Fibroblast of lung (primary cell): Measurements from ENCODE around the gene MAGI2.
"Not testable (repeated sequence)": the region's sequence is repeated elsewhere in the genome, so short reads cannot be mapped to it uniquely, and the experiment has no call there.

ENCODE experiments used
- EZH2 ChIP-seq: IDR thresholded peaks from 2 replicates; pipeline ENCODE4 v1.5.1; 2012; ENCODE audit warnings: low read length, control low read depth, mild to moderate bottlenecking; ENCODE audit errors: missing control alignments
- TF ChIP-seq, protein P1 (sequence below), 2 donors: IDR thresholded peaks in 1 of 2; conservative IDR thresholded peaks in 1 of 2; 1 replicate in 1 of 2; 2 replicates in 1 of 2; pipeline ENCODE4 v1.5.1; 2011 to 2012; ENCODE audit warnings: low read length in 2 of 2, control low read depth in 1 of 2, inconsistent platforms in 1 of 2, low read depth in 1 of 2, mild to moderate bottlenecking in 1 of 2

DNA sequence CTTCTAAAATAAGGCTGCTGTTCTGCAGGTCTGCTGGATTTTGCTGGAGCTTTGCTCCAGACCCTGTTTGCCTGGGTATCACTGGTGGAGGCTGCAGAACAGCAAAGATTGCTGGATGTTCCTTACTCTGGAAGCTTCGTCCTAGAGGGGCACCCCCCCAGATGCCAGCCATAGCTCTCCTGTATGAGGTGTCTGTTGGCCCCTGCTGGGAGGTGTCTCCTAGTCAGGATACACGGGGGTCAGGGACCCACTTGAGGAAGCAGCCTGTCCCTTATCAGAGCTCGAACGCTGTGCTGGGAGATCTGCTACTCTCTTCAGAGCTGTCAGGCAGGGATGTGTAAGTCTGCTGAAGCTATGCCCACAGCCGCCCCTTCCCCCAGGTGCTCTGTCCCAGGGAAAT, 382.3 kb downstream of the MAGI2 start:
- TF ChIP-seq, protein P1, sequence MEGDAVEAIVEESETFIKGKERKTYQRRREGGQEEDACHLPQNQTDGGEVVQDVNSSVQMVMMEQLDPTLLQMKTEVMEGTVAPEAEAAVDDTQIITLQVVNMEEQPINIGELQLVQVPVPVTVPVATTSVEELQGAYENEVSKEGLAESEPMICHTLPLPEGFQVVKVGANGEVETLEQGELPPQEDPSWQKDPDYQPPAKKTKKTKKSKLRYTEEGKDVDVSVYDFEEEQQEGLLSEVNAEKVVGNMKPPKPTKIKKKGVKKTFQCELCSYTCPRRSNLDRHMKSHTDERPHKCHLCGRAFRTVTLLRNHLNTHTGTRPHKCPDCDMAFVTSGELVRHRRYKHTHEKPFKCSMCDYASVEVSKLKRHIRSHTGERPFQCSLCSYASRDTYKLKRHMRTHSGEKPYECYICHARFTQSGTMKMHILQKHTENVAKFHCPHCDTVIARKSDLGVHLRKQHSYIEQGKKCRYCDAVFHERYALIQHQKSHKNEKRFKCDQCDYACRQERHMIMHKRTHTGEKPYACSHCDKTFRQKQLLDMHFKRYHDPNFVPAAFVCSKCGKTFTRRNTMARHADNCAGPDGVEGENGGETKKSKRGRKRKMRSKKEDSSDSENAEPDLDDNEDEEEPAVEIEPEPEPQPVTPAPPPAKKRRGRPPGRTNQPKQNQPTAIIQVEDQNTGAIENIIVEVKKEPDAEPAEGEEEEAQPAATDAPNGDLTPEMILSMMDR (conservative IDR thresholded peaks at IDR 0.05 in 1 of 2, IDR thresholded peaks at IDR 0.05 in 1 of 2; ENCODE audit: low read depth in 1 of 2, low read length in 2 of 2), result not testable (repeated sequence)
- not testable (repeated sequence) for TF ChIP-seq EZH2
